HEK293 (cell line): ENCODE data around the gene SF3A1.
A peak's percentile ranks its signal among the peaks of the same experiment; 100 is the strongest.

Experiments
- CTCF ChIP-seq: fragments of 450-650 bp; formaldehyde crosslinking; IDR thresholded peaks from 2 replicates; pipeline ENCODE4 v1.5.1; 2016; ENCODE audit warnings: missing biosample characterization, missing genetic modification characterization
- IKZF3 ChIP-seq: fragments of 450-650 bp; IDR thresholded peaks from 2 replicates; pipeline ENCODE4 v1.5.0; 2018; ENCODE audit warnings: missing biosample characterization, mild to moderate bottlenecking, missing genetic modification characterization, moderate library complexity
- MEIS1 ChIP-seq: sonication (generic); formaldehyde crosslinking; IDR thresholded peaks from 2 replicates; pipeline ENCODE4 v1.8.1; 2022; ENCODE audit warnings: missing genetic modification reagents, mild to moderate bottlenecking, borderline replicate concordance
- SP2 ChIP-seq: fragments of 450-650 bp; formaldehyde crosslinking; IDR thresholded peaks from 2 replicates; pipeline ENCODE4 v1.5.1; 2016; ENCODE audit warnings: missing biosample characterization, missing genetic modification characterization
- ZBTB20 ChIP-seq: fragments of 450-650 bp; formaldehyde crosslinking; IDR thresholded peaks from 2 replicates; pipeline ENCODE4 v1.5.1; 2016; ENCODE audit warnings: missing biosample characterization, missing genetic modification characterization
- ZBTB49 ChIP-seq: fragments of 450-650 bp; formaldehyde crosslinking; IDR thresholded peaks from 2 replicates; pipeline ENCODE4 v1.5.1; 2016; ENCODE audit warnings: missing biosample characterization, missing genetic modification characterization, low read depth
- ZNF132 ChIP-seq: fragments of 450-650 bp; formaldehyde crosslinking; IDR thresholded peaks from 2 replicates; pipeline ENCODE4 v1.5.1; 2017; ENCODE audit warnings: missing biosample characterization, missing genetic modification characterization, borderline replicate concordance
- ZNF138 ChIP-seq: fragments of 450-650 bp; formaldehyde crosslinking; IDR thresholded peaks from 2 replicates; pipeline ENCODE4 v1.5.1; 2016; ENCODE audit warnings: missing biosample characterization, missing genetic modification characterization, borderline replicate concordance
- ZNF140 ChIP-seq: fragments of 450-650 bp; formaldehyde crosslinking; IDR thresholded peaks from 2 replicates; pipeline ENCODE4 v1.5.1; 2016; ENCODE audit warnings: missing biosample characterization, missing genetic modification characterization
- ZNF18 ChIP-seq: fragments of 450-650 bp; formaldehyde crosslinking; IDR thresholded peaks from 2 replicates; pipeline ENCODE4 v1.5.1; 2016; ENCODE audit warnings: missing biosample characterization, missing genetic modification characterization
- ZNF211 ChIP-seq: fragments of 450-650 bp; formaldehyde crosslinking; IDR thresholded peaks from 2 replicates; pipeline ENCODE4 v1.5.1; 2016; ENCODE audit warnings: low read depth, missing biosample characterization, missing genetic modification characterization
- ZNF221 ChIP-seq: fragments of 450-650 bp; formaldehyde crosslinking; IDR thresholded peaks from 2 replicates; pipeline ENCODE4 v1.5.1; 2017; ENCODE audit warnings: missing biosample characterization, missing genetic modification characterization, borderline replicate concordance
- ZNF311 ChIP-seq: fragments of 450-650 bp; formaldehyde crosslinking; IDR thresholded peaks from 2 replicates; pipeline ENCODE4 v1.5.1; 2017; ENCODE audit warnings: missing biosample characterization, missing genetic modification characterization, borderline replicate concordance
- ZNF324 ChIP-seq: fragments of 450-650 bp; formaldehyde crosslinking; IDR thresholded peaks from 2 replicates; pipeline ENCODE4 v1.5.1; 2016; ENCODE audit warnings: missing biosample characterization, missing genetic modification characterization
- ZNF37A ChIP-seq: fragments of 450-650 bp; IDR thresholded peaks from 2 replicates; pipeline ENCODE4 v1.5.1; 2018; ENCODE audit warnings: missing biosample characterization, missing genetic modification characterization
- ZNF560 ChIP-seq: fragments of 450-650 bp; formaldehyde crosslinking; IDR thresholded peaks from 2 replicates; pipeline ENCODE4 v1.5.1; 2017; ENCODE audit warnings: missing biosample characterization, missing genetic modification characterization, borderline replicate concordance
- ZNF621 ChIP-seq: fragments of 450-650 bp; formaldehyde crosslinking; IDR thresholded peaks from 2 replicates; pipeline ENCODE4 v1.5.1; 2017; ENCODE audit warnings: missing biosample characterization, missing genetic modification characterization
- ZNF624 ChIP-seq: fragments of 450-650 bp; formaldehyde crosslinking; IDR thresholded peaks from 2 replicates; pipeline ENCODE4 v1.5.1; 2017; ENCODE audit warnings: missing biosample characterization, missing genetic modification characterization
- ZNF626 ChIP-seq: fragments of 450-650 bp; sonication (Bioruptor Pico); formaldehyde crosslinking; IDR thresholded peaks from 2 replicates; pipeline ENCODE4 v1.5.1; 2018; ENCODE audit warnings: missing biosample characterization, missing genetic modification characterization, inconsistent platforms
- ZNF692 ChIP-seq: fragments of 450-650 bp; formaldehyde crosslinking; IDR thresholded peaks from 2 replicates; pipeline ENCODE4 v1.5.1; 2016; ENCODE audit warnings: missing biosample characterization, missing genetic modification characterization
- ZNF785 ChIP-seq: fragments of 450-650 bp; formaldehyde crosslinking; IDR thresholded peaks from 2 replicates; pipeline ENCODE4 v1.5.1; 2016; ENCODE audit warnings: missing biosample characterization, missing genetic modification characterization
- ZNF830 ChIP-seq: fragments of 450-650 bp; IDR thresholded peaks from 2 replicates; pipeline ENCODE4 v1.5.0; 2018; ENCODE audit warnings: missing biosample characterization, missing genetic modification characterization, low read depth, mild to moderate bottlenecking, moderate library complexity
- ZSCAN23 ChIP-seq: fragments of 450-650 bp; formaldehyde crosslinking; IDR thresholded peaks from 2 replicates; pipeline ENCODE4 v1.5.1; 2016; ENCODE audit warnings: missing biosample characterization, missing genetic modification characterization

SF3A1 gene

GRCh38 chr22:30326255-30326705 is 30.4 kb downstream of the SF3A1 start (continued):
- TF ChIP-seq ZNF211 (tag by site-specific recombination): no peak
- no peak for TF ChIP-seq ZNF221 (tag by site-specific recombination)
- peak; percentile 82 for TF ChIP-seq ZNF692 (tag by site-specific recombination)
- TF ChIP-seq ZNF138: no peak
- TF ChIP-seq ZNF830 (tag by site-specific recombination): no peak
- no peak for TF ChIP-seq ZNF132 (tag by site-specific recombination)
- peak; percentile 59 for TF ChIP-seq SP2 (tag by site-specific recombination)
- TF ChIP-seq ZNF37A: no peak
- TF ChIP-seq ZNF626: no peak
- TF ChIP-seq IKZF3 (tag by site-specific recombination): no peak
- TF ChIP-seq CTCF (tag by site-specific recombination): no peak
- TF ChIP-seq ZNF140 (tag by site-specific recombination): no peak
- TF ChIP-seq ZNF621 (tag by site-specific recombination): no peak
- TF ChIP-seq MEIS1 (CRISPR knock-in tag): no peak
- no peak for TF ChIP-seq ZBTB20 (tag by site-specific recombination)
- no peak for TF ChIP-seq ZNF560
- TF ChIP-seq ZNF311 (tag by site-specific recombination): no peak
- TF ChIP-seq ZNF624 (tag by site-specific recombination): no peak
- no peak for TF ChIP-seq ZNF18
- TF ChIP-seq ZNF785 (tag by site-specific recombination): no peak
- no peak for TF ChIP-seq ZBTB49 (tag by site-specific recombination)
- no peak for TF ChIP-seq ZSCAN23 (tag by site-specific recombination)
- no peak for TF ChIP-seq ZNF324 (tag by site-specific recombination)
